HG02885 (cell line): ENCODE measurements around the gene DGCR8.

Experiments used
- ATAC-seq: cut with Tn5 transposase; IDR thresholded peaks from one replicate; pipeline ENCODE4 v1.9.1; 2021; ENCODE audit warnings: mild to moderate bottlenecking; ENCODE audit not compliant: unreplicated experiment, poor library complexity

DGCR8 gene

GRCh38 chr22:20089226-20089976, 9.4 kb downstream of the DGCR8 start:
- ATAC-seq, result no peak

GRCh38 chr22:20089977-20090729, 10.1 kb downstream of the DGCR8 start:
- no peak for ATAC-seq

GRCh38 chr22:20090730-20091240, 10.7 kb downstream of the DGCR8 start:
- ATAC-seq, result no peak

- no peak for ATAC-seq
These were observed 11.8 kb downstream of the DGCR8 start for GRCh38 chr22:20091690-20092476.

GRCh38 chr22:20092477-20092854, 12.4 kb downstream of the DGCR8 start:
- ATAC-seq, result no peak

- no peak for ATAC-seq
These were observed 13.6 kb downstream of the DGCR8 start for GRCh38 chr22:20093418-20094196.

- no peak for ATAC-seq
These were observed 14.3 kb downstream of the DGCR8 start for GRCh38 chr22:20094197-20094807.

GRCh38 chr22:20095521-20095920, 15.5 kb downstream of the DGCR8 start:
- no peak for ATAC-seq

- ATAC-seq, result no peak
These were observed 16.8 kb downstream of the DGCR8 start for GRCh38 chr22:20096574-20097420.

GRCh38 chr22:20099099-20099711, 19.2 kb downstream of the DGCR8 start:
- ATAC-seq, result no peak

GRCh38 chr22:20101638-20102037, 21.6 kb downstream of the DGCR8 start:
- no peak for ATAC-seq

GRCh38 chr22:20102203-20102780, 22.3 kb downstream of the DGCR8 start:
- ATAC-seq, result no peak

- no peak for ATAC-seq
These were observed 25.6 kb downstream of the DGCR8 start for GRCh38 chr22:20105456-20106204.

GRCh38 chr22:20106205-20106848, 26.3 kb downstream of the DGCR8 start:
- no peak for ATAC-seq

- ATAC-seq, result no peak
These were observed 26.8 kb downstream of the DGCR8 start for GRCh38 chr22:20106849-20107237.

GRCh38 chr22:20107471-20107901, 27.4 kb downstream of the DGCR8 start:
- ATAC-seq, result no peak
